ENCODE data around the gene LIN7A.

The LIN7A gene

GRCh38 chr12:80838024-80838658, 99.6 kb downstream of the LIN7A start:
- Histone ChIP-seq H3K9me3 (ENCODE audit: control insufficient read depth, insufficient read depth, low read length) (no peaks in the 10 kb centered on the region), H3K27ac (ENCODE audit: low read length) (no peak overlapping the region), H3K4me3 (ENCODE audit: low read length) (no peak overlapping the region), H3K4me1 (ENCODE audit: control insufficient read depth, insufficient read depth, low read length) (no peaks in the 10 kb centered on the region), H3K36me3 (ENCODE audit: control insufficient read depth, insufficient read depth, low read length) (no peaks in the 10 kb centered on the region), H3K27me3 (ENCODE audit: control insufficient read depth, insufficient read depth, low read length) (no peaks in the 10 kb centered on the region)
- WGBS (ENCODE audit: insufficient coverage, insufficient read length): no CpG with 5 or more reads among the region's 4 CpGs
- DNase-seq (ENCODE audit: low read depth, low spot score): no peak

- no peaks in the 10 kb centered on the region for H3K4me1 ChIP-seq (ENCODE audit: control insufficient read depth, insufficient read depth, low read length)
- no CpG with 5 or more reads among the region's 5 CpGs for WGBS (ENCODE audit: insufficient coverage, insufficient read length)
- DNase-seq (ENCODE audit: low read depth, low spot score): peak; percentile 68
- no peaks in the 10 kb centered on the region for H3K9me3 ChIP-seq (ENCODE audit: control insufficient read depth, insufficient read depth, low read length)
- no peak overlapping the region for H3K4me3 ChIP-seq (ENCODE audit: low read length)
- H3K27me3 ChIP-seq (ENCODE audit: control insufficient read depth, insufficient read depth, low read length): no peaks in the 10 kb centered on the region
- no peaks in the 10 kb centered on the region for H3K36me3 ChIP-seq (ENCODE audit: control insufficient read depth, insufficient read depth, low read length)
- no peak overlapping the region for H3K27ac ChIP-seq (ENCODE audit: low read length)
Observed at GRCh38 chr12:80837342-80837978, 100.3 kb downstream of the LIN7A start.

- no CpG with 5 or more reads among the region's 1 CpG for WGBS (ENCODE audit: insufficient coverage, insufficient read length)
- H3K27me3 ChIP-seq (ENCODE audit: control insufficient read depth, insufficient read depth, low read length): no peaks in the 10 kb centered on the region
- no peaks in the 10 kb centered on the region for H3K9me3 ChIP-seq (ENCODE audit: control insufficient read depth, insufficient read depth, low read length)
- H3K36me3 ChIP-seq (ENCODE audit: control insufficient read depth, insufficient read depth, low read length): no peaks in the 10 kb centered on the region
- no peak for DNase-seq (ENCODE audit: low read depth, low spot score)
- H3K4me3 ChIP-seq (ENCODE audit: low read length): no peak overlapping the region
- no peaks in the 10 kb centered on the region for H3K4me1 ChIP-seq (ENCODE audit: control insufficient read depth, insufficient read depth, low read length)
- no peak overlapping the region for H3K27ac ChIP-seq (ENCODE audit: low read length)
Observed at GRCh38 chr12:80834724-80835123, 103.0 kb downstream of the LIN7A start.

GRCh38 chr12:80830533-80831088, 107.1 kb downstream of the LIN7A start:
- Histone ChIP-seq H3K9me3 (ENCODE audit: control insufficient read depth, insufficient read depth, low read length) (no peaks in the 10 kb centered on the region), H3K27me3 (ENCODE audit: control insufficient read depth, insufficient read depth, low read length) (no peaks in the 10 kb centered on the region), H3K36me3 (ENCODE audit: control insufficient read depth, insufficient read depth, low read length) (no peaks in the 10 kb centered on the region), H3K4me3 (ENCODE audit: low read length) (no peak overlapping the region), H3K4me1 (ENCODE audit: control insufficient read depth, insufficient read depth, low read length) (no peaks in the 10 kb centered on the region), H3K27ac (ENCODE audit: low read length) (no peak overlapping the region)
- no CpG with 5 or more reads among the region's 4 CpGs for WGBS (ENCODE audit: insufficient coverage, insufficient read length)
- DNase-seq (ENCODE audit: low read depth, low spot score): no peak

GRCh38 chr12:80829767-80830166, 108.0 kb downstream of the LIN7A start:
- Histone ChIP-seq H3K36me3 (ENCODE audit: control insufficient read depth, insufficient read depth, low read length) (no peaks in the 10 kb centered on the region), H3K4me1 (ENCODE audit: control insufficient read depth, insufficient read depth, low read length) (no peaks in the 10 kb centered on the region), H3K4me3 (ENCODE audit: low read length) (no peak overlapping the region), H3K9me3 (ENCODE audit: control insufficient read depth, insufficient read depth, low read length) (no peaks in the 10 kb centered on the region), H3K27ac (ENCODE audit: low read length) (no peak overlapping the region), H3K27me3 (ENCODE audit: control insufficient read depth, insufficient read depth, low read length) (no peaks in the 10 kb centered on the region)
- WGBS (ENCODE audit: insufficient coverage, insufficient read length): no CpG with 5 or more reads among the region's 2 CpGs
- DNase-seq (ENCODE audit: low read depth, low spot score): no peak

- Histone ChIP-seq H3K27me3 (ENCODE audit: control insufficient read depth, insufficient read depth, low read length) (no peaks in the 10 kb centered on the region), H3K27ac (ENCODE audit: low read length) (no peak overlapping the region), H3K9me3 (ENCODE audit: control insufficient read depth, insufficient read depth, low read length) (0 out of 2 replicates have a peak, but pooled peaks cover 2% of the 10 kb centered on the region), H3K4me1 (ENCODE audit: control insufficient read depth, insufficient read depth, low read length) (0 out of 2 replicates have a peak, but pooled peaks cover 2% of the 10 kb centered on the region), H3K36me3 (ENCODE audit: control insufficient read depth, insufficient read depth, low read length) (no peaks in the 10 kb centered on the region), H3K4me3 (ENCODE audit: low read length) (no peak overlapping the region)
- no CpG with 5 or more reads among the region's 2 CpGs for WGBS (ENCODE audit: insufficient coverage, insufficient read length)
- DNase-seq (ENCODE audit: low read depth, low spot score): no peak
Observed at GRCh38 chr12:80825506-80825905, 112.2 kb downstream of the LIN7A start.

- Histone ChIP-seq H3K4me1 (ENCODE audit: control insufficient read depth, insufficient read depth, low read length) (0 out of 2 replicates have a peak, but pooled peaks cover 2% of the 10 kb centered on the region), H3K36me3 (ENCODE audit: control insufficient read depth, insufficient read depth, low read length) (no peaks in the 10 kb centered on the region), H3K27me3 (ENCODE audit: control insufficient read depth, insufficient read depth, low read length) (no peaks in the 10 kb centered on the region), H3K27ac (ENCODE audit: low read length) (no peak overlapping the region), H3K9me3 (ENCODE audit: control insufficient read depth, insufficient read depth, low read length) (0 out of 2 replicates have a peak, but pooled peaks cover 2% of the 10 kb centered on the region), H3K4me3 (ENCODE audit: low read length) (no peak overlapping the region)
- no peak for DNase-seq (ENCODE audit: low read depth, low spot score)
- no CpG with 5 or more reads among the region's 3 CpGs for WGBS (ENCODE audit: insufficient coverage, insufficient read length)
Observed at GRCh38 chr12:80823393-80823792, 114.3 kb downstream of the LIN7A start.

- Histone ChIP-seq H3K36me3 (ENCODE audit: control insufficient read depth, insufficient read depth, low read length) (no peaks in the 10 kb centered on the region), H3K4me3 (ENCODE audit: low read length) (no peak overlapping the region), H3K4me1 (ENCODE audit: control insufficient read depth, insufficient read depth, low read length) (0 out of 2 replicates have a peak, but pooled peaks cover 2% of the 10 kb centered on the region), H3K27me3 (ENCODE audit: control insufficient read depth, insufficient read depth, low read length) (no peaks in the 10 kb centered on the region), H3K27ac (ENCODE audit: low read length) (no peak overlapping the region), H3K9me3 (ENCODE audit: control insufficient read depth, insufficient read depth, low read length) (0 out of 2 replicates have a peak, but pooled peaks cover 2% of the 10 kb centered on the region)
- no peak for DNase-seq (ENCODE audit: low read depth, low spot score)
- WGBS (ENCODE audit: insufficient coverage, insufficient read length): no CpG with 5 or more reads among the region's 4 CpGs
Observed at GRCh38 chr12:80821513-80822000, 116.2 kb downstream of the LIN7A start.

GRCh38 chr12:80818878-80819277, 118.9 kb downstream of the LIN7A start:
- no peak for DNase-seq (ENCODE audit: low read depth, low spot score)
- no peak overlapping the region for H3K27ac ChIP-seq (ENCODE audit: low read length)
- H3K9me3 ChIP-seq (ENCODE audit: control insufficient read depth, insufficient read depth, low read length): 0 out of 2 replicates have a peak, but pooled peaks cover 2% of the 10 kb centered on the region
- H3K4me1 ChIP-seq (ENCODE audit: control insufficient read depth, insufficient read depth, low read length): 0 out of 2 replicates have a peak, but pooled peaks cover 2% of the 10 kb centered on the region
- H3K27me3 ChIP-seq (ENCODE audit: control insufficient read depth, insufficient read depth, low read length): no peaks in the 10 kb centered on the region
- H3K36me3 ChIP-seq (ENCODE audit: control insufficient read depth, insufficient read depth, low read length): no peaks in the 10 kb centered on the region
- no peak overlapping the region for H3K4me3 ChIP-seq (ENCODE audit: low read length)

- Histone ChIP-seq H3K27ac (ENCODE audit: low read length) (no peak overlapping the region), H3K36me3 (ENCODE audit: control insufficient read depth, insufficient read depth, low read length) (no peaks in the 10 kb centered on the region), H3K9me3 (ENCODE audit: control insufficient read depth, insufficient read depth, low read length) (no peaks in the 10 kb centered on the region), H3K27me3 (ENCODE audit: control insufficient read depth, insufficient read depth, low read length) (no peaks in the 10 kb centered on the region), H3K4me1 (ENCODE audit: control insufficient read depth, insufficient read depth, low read length) (no peaks in the 10 kb centered on the region), H3K4me3 (ENCODE audit: low read length) (no peak overlapping the region)
- no peak for DNase-seq (ENCODE audit: low read depth, low spot score)
Observed at GRCh38 chr12:80815351-80815750, 122.4 kb downstream of the LIN7A start.
